GM19099 (cell line): ENCODE data around the gene SSC5D.

Experiments
- POLR2A ChIP-seq: IDR thresholded peaks from 3 replicates; pipeline ENCODE4 v1.6.1; 2011; ENCODE audit warnings: low read depth; ENCODE audit not compliant: insufficient read length; ENCODE audit errors: extremely low read depth

The SSC5D gene

DNA sequence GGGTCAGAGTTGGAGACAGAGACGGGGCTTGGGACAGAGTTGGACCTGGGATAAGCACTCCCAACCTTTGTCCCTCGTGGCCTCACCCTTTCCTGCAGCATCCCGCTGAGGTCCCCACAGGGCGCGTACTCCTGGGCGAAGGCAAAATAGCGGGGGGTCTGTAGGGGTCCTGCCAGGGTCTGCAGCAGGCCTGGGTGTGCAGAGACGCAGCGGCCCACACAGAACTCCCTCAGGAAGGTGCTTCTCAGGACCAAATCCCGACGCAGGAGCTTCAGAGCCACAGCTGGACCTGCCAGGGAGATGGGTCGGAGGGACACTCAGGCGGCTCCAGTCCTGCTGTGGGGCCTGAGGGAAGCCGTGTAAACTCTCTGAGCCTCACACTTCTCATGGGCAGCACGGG, 55.8 kb downstream of the SSC5D start:
- TF ChIP-seq POLR2A: no peak

DNA sequence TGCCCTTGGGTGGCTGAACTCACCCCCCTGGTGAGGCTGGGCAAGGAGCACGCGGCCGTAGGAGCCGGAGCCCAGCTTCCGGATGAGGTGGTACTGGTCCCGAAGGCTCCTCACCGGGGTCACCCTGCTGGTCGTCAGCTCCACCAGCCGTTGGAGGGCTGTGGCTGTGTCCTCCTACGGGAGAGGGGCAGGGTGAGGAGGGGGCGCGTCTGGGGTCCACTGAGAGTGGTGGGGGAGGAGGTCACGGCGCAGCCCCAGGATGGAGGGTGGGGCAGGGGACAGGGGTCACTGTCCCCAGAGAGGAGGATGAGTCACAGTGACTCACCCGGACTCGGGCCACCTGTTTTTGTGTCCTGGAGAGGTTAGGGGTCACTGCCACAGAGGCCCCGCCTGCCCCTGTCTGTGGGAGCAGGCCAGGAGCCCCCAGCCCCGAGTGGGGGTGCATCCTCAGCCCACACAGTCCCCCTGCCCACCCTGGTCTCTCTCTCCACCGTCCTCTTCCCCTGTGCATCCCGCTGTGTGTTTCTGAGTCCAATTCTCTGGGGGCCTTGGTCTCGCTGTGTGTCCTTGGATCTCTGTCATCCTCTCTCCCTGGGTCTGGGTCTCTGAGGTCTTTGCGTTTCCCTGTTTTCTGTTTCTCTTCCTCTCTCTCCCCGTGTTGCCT, 56.7 kb downstream of the SSC5D start:
- no peak for TF ChIP-seq POLR2A

- TF ChIP-seq POLR2A: no peak
Measured at GRCh38 chr19:55545443-55545842, 57.2 kb downstream of the SSC5D start, which contains the start of gene SBK3. Gene SBK3 (minus strand): TSS chr19:55545543. CDS start chr19:55545543, 0 bp downstream.

GRCh38 chr19:55546011-55546410, 57.8 kb downstream of the SSC5D start:
- no peak for TF ChIP-seq POLR2A

DNA sequence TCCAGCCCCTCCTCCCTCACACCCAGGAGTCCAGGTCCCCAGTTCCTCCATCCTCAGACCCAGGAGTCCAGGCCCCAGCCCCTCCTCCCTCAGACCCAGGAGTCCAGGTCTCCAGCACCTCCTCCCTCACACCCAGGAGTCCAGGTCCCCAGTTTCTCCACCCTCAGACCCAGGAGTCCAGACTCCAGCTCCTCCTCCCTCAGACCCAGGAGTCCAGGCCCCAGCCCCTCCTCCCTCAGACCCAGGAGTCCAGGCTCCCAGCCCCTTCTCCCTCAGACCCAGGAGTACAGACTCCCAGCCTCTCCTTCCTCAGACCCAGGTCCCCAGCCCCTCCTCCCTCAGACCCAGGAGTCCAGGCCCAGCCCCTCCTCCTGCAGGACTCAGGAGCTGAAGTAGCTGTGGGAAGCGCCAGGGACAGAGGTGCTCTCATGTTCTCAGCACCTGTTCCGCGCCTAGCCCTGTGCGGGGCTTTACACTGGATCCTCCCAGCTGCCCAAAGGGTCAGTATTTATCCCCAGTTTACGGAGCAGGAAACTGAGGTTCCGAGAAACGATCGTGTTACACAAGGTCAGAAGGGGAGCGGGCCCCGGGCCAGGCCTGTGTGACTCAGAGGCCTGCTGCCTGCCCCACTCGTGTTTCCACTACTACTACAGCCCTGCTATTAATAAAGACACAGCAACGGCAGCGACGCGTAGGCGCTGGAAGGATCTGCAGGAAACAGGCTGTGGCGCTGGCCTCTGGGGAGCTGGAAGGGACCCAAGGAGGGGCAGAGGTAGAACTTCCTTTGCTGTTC, 58.8 kb downstream of the SSC5D start:
- no peak for TF ChIP-seq POLR2A

DNA sequence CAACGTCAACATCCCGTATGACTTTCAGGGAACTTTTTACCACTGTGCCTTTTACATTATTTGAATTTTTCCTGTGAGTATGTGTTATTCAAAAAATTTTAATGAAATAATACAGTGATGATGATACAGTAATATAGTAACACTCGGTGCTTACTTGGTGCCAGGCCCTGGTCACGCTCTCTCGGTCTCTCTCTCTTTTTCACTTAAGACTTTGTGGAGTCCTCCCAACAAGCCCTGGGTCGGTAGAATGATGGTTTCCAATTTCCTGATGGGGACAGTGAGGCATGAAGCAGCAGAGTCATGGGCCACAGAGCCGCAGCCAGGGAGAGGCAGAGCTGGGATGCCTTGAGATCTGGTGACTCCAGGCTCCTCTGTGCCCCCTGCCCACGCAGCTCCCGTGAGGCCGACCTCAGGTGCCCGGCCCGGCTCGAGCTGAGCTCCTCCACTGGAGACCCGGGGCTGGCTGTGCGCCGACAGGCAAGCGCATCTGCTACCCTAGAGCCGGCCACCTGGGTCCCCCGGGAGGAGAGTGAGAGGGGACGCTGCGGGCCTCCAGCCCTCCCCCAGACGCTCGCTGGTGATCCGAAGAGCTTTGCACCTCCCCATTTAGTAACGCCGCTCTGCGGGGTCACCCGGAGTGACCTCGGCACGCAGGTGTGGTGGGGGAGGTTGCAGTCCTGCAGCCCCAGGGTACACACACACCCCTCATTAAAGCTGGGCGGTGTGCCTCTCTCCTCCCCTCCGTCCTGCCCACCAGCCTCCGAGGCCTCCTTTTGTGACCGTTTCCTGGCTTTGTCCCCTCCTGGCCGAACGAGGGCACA, 61.5 kb downstream of the SSC5D start:
- TF ChIP-seq POLR2A: no peak

DNA sequence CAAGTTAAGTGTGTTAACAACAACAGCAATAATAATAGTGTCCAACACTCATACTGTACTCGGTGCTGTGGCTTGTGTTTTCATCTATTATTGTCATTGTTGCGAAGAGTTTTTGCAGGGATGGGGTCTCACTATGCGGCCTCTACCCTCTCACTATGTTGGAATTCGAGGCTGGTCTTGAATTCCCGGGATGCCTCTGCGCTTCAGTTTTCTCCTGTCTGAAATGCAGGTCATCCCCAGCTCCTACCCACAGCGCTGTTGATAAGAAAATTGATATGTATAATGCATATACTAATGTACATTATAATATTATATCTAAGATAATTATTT, 62.0 kb downstream of the SSC5D start:
- no peak for TF ChIP-seq POLR2A

GRCh38 chr19:55552206-55552605, 64.0 kb downstream of the SSC5D start:
- TF ChIP-seq POLR2A: no peak

GRCh38 chr19:55552620-55553019, 64.4 kb downstream of the SSC5D start:
- no peak for TF ChIP-seq POLR2A

DNA sequence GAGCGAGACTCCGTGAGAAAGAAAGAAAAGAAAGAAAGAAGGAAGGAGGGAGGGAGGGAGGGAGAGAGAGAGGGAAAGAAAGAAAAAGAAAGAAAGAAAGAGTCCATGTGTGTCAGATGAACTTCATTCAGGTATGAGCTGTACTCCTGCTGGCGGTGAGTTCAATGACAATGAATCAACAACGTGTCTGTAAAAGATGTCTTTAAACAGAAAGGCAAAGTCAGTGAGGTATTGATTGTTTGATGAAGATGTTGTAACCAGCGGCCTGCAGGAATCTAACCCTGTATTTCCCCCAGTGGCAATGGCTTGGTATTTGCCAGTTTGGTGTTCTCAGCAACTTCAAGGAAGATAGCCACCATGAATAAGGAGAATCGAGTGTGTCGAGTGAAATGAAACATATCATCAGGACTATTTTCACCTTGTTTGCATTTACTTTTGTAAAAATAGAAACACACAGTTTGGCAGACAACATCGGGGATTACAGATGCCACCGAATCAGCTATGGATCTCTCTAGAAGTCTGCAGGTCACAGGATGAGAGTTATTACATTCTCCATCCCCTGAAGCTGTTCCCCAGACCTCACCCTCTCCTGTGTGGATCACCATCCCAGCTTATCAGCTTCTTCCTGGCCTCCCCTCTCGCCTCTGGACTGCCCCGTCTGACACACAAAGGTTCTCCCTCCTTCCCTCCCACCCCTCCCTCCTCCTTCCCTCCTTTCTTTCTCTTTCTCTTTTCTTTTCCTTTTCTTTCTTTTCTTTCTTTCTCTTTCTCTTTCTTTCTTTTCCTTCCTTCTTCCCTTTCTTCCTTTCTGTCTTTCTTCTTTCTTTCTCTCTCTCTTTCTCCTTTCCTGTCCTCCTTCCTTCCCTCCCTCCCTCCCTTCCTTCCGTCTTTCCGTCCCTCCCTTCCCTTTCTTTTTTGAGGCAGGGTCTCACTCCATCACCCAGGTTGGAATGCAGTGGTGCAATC, 65.3 kb downstream of the SSC5D start:
- no peak for TF ChIP-seq POLR2A

DNA sequence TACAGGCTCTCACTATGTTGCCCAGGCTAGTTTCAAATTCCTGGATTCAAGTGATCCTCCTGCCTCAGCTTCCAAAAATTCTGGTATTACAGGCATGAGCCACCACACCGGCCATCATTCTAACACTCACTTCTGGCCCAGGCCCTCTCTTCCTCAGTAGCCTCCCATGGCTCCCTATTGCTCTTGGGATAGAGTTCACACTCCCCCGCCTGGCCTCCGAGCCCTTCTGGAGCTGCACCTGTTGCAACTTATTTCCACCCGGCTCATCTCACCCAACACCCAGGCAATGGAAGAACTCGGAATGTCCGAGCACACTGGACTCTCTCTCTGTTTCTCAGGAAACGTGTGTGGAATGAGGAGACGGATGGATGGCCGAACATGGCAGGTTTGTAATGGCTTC, 66.1 kb downstream of the SSC5D start:
- TF ChIP-seq POLR2A: no peak

DNA sequence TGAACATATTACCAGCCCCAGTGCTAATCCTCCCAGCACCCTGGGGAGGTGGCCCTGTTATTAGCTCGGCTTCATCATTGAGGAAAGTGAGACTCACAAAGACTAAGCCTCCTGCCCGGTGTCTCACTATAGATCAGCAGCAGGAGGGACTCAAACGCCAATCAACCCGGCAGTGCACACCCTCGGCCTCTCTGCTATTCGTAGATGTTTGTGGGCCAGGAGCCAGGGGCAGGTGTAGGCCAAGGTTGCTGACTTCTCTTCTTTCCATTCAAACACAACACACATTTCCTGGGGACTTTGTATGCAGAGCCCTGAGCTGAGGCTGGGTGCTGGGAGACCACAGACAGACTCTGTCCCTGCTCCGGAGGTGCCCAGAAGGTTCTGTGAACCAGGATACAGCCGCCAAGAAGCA, 66.5 kb downstream of the SSC5D start:
- no peak for TF ChIP-seq POLR2A

GRCh38 chr19:55559684-55560083, 71.4 kb downstream of the SSC5D start:
- TF ChIP-seq POLR2A: no peak

GRCh38 chr19:55563261-55563690, 75.0 kb downstream of the SSC5D start:
- no peak for TF ChIP-seq POLR2A
